Transverse colon (tissue), 4 donors: Measurements from ENCODE around the gene CRABP2. TPM values are rescaled to one million over a fixed set of nuclear protein-coding genes. Genes with fewer than 3 reads are reported as not detected.

Source experiments
- DNase-seq: peaks from one replicate; pipeline ENCODE4 v3.0.0-alpha.2; 2019
- H3K27ac ChIP-seq, 4 donors: fragments of 200-600 bp; sonication (generic); 2 replicates each; pipeline ENCODE4 v1.5.1; 2016 to 2018; ENCODE audit warnings: inconsistent platforms in 4 of 4
- H3K27me3 ChIP-seq: fragments of 200-600 bp; sonication (generic); 2 replicates; pipeline ENCODE4 v1.5.1; 2017; ENCODE audit warnings: inconsistent platforms
- H3K36me3 ChIP-seq, 4 donors: fragments of 200-600 bp; sonication (generic); 2 replicates each; pipeline ENCODE4 v1.5.1; 2017 to 2019; ENCODE audit warnings: inconsistent platforms in 4 of 4
- H3K4me1 ChIP-seq, 4 donors: fragments of 200-600 bp; sonication (generic); 2 replicates each; pipeline ENCODE4 v1.5.1; 2017 to 2020; ENCODE audit warnings: inconsistent platforms in 4 of 4
- H3K4me3 ChIP-seq, 4 donors: fragments of 200-600 bp; sonication (generic); 1 replicate in 1 of 4; 2 replicates in 3 of 4; pipeline versions ENCODE4 v1.5.1 to v1.6.1; 2017 to 2019; ENCODE audit warnings: inconsistent platforms in 4 of 4
- H3K9me3 ChIP-seq, 2 donors: fragments of 200-600 bp; sonication (generic); 2 replicates each; pipeline ENCODE4 v1.5.1; 2017 to 2019; ENCODE audit warnings: inconsistent platforms in 2 of 2
- EP300 ChIP-seq: sonication (generic); formaldehyde crosslinking; IDR thresholded peaks from one replicate; pipeline ENCODE4 v1.6.1; 2017; ENCODE audit warnings: antibody characterized with exemption, low read depth
- POLR2A ChIP-seq: fragments of 450-650 bp; IDR thresholded peaks from one replicate; pipeline ENCODE4 v1.6.1; 2016; ENCODE audit warnings: antibody characterized with exemption, mild to moderate bottlenecking, moderate library complexity
- POLR2AphosphoS5 ChIP-seq, 3 donors: sonication (generic); formaldehyde crosslinking; IDR thresholded peaks; one replicate each; pipeline ENCODE4 v1.6.1; 2016; ENCODE audit warnings: antibody characterized with exemption in 3 of 3
- WGBS, 2 donors: methylation state at CpG; one replicate each; pipeline ENCODE4 v1.1.5; 2018; ENCODE audit warnings: low coverage in 1 of 2; 5-methylcytosine and 5-hydroxymethylcytosine counted together
- in situ Hi-C, 4 donors: fragments of 200-750 bp; cut with MboI; loops; one replicate each; pipeline versions ENCODE4 v1.15.0 to v1.15.1; 2017; ENCODE audit warnings: low sequenced_read_pairs in 3 of 4, low pct_ligation_motif_present in 1 of 4, low pct_unique_long_range_greater_than_20kb in 1 of 4
- intact Hi-C: fragments of 100-400 bp; cut with DNase I; formaldehyde crosslinking; loops from one replicate; pipeline ENCODE4 v1.15.1; 2023; ENCODE audit warnings: low total_unique reads
- total RNA-seq, 4 donors: library from RNA; depleted of rRNA; stranded (reverse); fragments of >200 nt; gene quantifications; one replicate each; pipeline ENCODE4 v1.1.0, GENCODE V29; 2016
- TF ChIP-seq, protein P1 (sequence below), 5 experiments: fragments of 200-600 bp in 3 of 5; fragments of 450-650 bp in 2 of 5; sonication (generic) in 3 of 5; IDR thresholded peaks; 1 replicate in 2 of 5; 2 replicates in 3 of 5; pipeline ENCODE4 v1.5.1; 2016 to 2017; ENCODE audit warnings: antibody characterized with exemption in 5 of 5, inconsistent platforms in 3 of 5, mild to moderate bottlenecking in 2 of 5, moderate library complexity in 1 of 5

CRABP2 gene
- total RNA-seq, 4 donors from 2014 or later, result 0.79 to 1.9 TPM; not detected in 2

DNA sequence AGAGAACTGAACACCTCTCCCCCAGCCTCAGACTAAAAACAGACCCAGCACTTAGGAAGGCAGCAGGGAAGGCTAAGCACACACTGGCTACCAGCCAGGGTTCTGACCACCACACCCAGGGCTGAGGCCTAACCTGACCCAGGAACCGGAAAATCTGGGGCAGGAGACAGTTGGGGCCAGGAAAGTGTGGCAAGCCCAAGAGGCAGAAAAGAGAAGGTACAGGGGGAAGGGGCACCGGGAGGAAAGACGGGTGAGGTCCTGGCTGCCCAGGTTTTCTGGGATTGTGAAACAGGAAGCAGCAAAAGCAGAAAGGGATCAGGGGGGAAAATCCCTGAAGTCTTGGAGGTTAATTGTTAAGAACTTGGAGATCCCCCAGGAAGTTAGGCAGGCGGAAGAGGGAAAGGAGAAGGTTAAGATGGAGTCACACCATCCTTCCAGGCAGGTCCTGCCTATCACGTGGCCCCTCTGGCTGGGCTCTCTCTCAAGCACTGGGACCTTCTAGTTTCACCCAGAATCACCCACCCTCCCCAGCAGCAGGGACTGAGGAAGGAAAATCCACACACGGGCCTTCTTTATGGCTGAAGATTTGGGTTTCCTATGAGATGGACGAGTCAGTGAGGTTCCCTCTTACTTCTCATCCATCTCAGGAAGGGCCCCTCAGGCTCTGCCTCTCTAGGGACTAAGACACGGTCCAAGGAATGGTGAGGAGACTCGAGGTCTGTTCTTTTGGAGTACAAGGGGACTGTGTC lies 43.5 kb upstream of the CRABP2 start:
- WGBS, 2 donors, result 0 to 5% methylated on average over 4 to 9 of the region's 9 CpGs
- intact Hi-C loops, result no loop called here
- Histone ChIP-seq H3K36me3 (peaks cover 0 to 5% (median 0%) of the 10 kb centered on the region in 4 donors), H3K4me1 (peaks cover 29 to 63% (median 53%) of the 10 kb centered on the region in 4 donors), H3K27me3 (no peaks in the 10 kb centered on the region), H3K9me3 (no peaks in the 10 kb centered on the region), H3K27ac (peak overlapping the region; percentile 95 to 99 (median 98)), H3K4me3 (peak overlapping the region; percentile 93 to 98 (median 96))
- peak; percentile 79 for DNase-seq
- TF ChIP-seq POLR2A (peak; percentile 61), EP300 (no peak), POLR2AphosphoS5 (IDR thresholded peaks at IDR 0.05) (peak in 2 of 3 donors; percentile 53 to 57)
- TF ChIP-seq, protein P1, sequence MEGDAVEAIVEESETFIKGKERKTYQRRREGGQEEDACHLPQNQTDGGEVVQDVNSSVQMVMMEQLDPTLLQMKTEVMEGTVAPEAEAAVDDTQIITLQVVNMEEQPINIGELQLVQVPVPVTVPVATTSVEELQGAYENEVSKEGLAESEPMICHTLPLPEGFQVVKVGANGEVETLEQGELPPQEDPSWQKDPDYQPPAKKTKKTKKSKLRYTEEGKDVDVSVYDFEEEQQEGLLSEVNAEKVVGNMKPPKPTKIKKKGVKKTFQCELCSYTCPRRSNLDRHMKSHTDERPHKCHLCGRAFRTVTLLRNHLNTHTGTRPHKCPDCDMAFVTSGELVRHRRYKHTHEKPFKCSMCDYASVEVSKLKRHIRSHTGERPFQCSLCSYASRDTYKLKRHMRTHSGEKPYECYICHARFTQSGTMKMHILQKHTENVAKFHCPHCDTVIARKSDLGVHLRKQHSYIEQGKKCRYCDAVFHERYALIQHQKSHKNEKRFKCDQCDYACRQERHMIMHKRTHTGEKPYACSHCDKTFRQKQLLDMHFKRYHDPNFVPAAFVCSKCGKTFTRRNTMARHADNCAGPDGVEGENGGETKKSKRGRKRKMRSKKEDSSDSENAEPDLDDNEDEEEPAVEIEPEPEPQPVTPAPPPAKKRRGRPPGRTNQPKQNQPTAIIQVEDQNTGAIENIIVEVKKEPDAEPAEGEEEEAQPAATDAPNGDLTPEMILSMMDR (IDR thresholded peaks at IDR 0.05), result peak in 1 of 5 experiments; percentile 28
- in situ Hi-C loops, result no loop called here

DNA sequence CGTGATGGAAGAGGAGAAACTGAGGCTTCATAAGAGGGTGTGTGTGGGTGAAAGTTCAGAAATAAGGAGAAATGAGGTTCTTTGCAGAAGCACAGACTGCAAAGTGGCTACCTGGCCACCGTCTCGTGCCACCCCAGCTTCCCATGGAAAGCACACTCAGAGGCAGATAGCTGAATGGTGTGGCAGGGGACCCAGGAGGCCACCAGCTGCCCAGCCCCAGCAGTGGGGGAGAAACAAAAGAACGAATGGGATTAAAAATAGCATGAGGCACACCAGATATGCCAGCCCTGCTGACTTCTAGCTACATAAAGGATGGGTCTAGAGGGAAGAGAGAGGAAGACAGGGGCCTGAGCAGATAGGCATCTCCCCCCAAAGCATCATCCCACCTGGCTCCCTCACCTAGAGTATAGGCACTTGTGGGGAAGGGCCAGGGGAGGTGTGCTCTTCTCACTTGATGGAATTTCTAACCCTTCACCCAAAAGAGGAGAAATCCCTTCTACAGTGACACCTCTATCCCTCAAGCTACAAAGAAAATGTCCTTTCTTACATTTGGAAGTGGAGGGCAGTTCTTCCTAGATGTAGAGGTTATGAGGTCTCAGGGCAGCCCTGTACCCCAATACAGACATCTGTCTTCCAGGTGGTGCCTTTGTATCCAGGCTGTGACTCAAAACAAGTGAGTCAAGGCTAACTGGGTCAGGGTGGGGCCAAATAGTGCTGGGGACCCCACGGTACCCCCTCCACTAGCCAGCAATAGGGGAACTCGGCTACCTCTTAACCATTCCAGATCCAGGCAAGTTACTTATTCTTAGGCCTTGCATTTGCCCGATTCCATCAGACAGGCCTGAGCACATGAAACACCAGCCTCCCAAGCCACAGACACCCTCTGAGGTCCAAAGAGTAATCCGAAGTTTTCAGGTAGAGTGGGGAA lies 42.6 kb upstream of the CRABP2 start:
- H3K27ac ChIP-seq, result peak overlapping the region; percentile 95 to 99 (median 98)
- no peaks in the 10 kb centered on the region for H3K27me3 ChIP-seq
- H3K9me3 ChIP-seq, result no peaks in the 10 kb centered on the region
- peaks cover 0 to 7% (median 1%) of the 10 kb centered on the region in 4 donors for H3K36me3 ChIP-seq
- 6% methylated on average over 8 of the region's 8 CpGs; no CpG with 5 or more reads in 1 of the 2 donors for WGBS, 2 donors
- in situ Hi-C loops (no loop called here), intact Hi-C loops (no loop called here)
- DNase-seq, result no peak
- no peak for TF ChIP-seq POLR2AphosphoS5 (IDR thresholded peaks at IDR 0.05)
- no peak for TF ChIP-seq EP300
- TF ChIP-seq, protein P1 (IDR thresholded peaks at IDR 0.05), result no peak
- no peak for TF ChIP-seq POLR2A
- peaks cover 28 to 56% (median 50%) of the 10 kb centered on the region in 4 donors for H3K4me1 ChIP-seq
- peak overlapping the region; percentile 44 to 98 (median 96) for H3K4me3 ChIP-seq

DNA sequence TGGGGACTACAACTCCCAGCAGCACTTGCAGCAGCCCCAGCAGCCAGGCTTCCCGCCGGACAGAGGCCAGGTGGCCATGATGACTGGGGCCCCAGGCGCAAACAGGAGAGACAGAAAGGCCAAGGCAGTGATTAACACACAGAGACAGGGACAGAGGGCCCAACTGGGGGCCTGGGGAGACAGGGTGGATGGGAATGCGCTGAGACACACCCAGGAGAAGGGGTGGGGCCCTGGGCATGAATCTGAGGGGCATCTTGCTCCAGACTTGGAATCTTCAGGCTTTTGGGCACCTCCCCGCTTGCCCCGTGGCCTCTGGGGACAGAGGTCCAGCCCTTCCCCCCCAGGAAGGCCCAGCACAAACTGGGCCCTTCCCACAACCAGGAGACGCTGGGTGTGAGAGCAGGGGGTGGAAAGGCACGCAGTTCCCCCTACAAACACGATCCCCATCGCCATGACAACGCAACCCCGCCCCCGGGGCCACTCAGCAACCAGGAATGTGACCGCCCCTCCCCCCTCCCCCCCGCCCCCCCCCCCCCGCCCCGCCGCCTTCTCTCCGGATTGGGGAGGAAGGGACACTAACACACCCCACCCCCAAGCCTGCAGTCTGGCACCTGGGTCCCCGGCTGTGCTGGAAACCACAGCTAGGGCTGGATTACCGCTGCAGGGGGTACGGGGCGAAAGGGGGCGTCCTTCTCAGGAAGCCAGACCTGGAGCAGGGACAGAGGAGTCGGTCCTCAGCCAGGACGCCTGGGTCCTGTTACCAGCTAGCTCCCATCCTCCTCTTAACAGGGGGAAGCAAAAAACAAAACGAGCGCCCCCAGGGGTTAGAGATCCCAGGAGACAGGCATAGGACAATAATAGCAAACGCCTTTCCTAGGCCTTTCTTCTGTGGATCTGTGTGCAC lies 41.6 kb upstream of the CRABP2 start:
- Histone ChIP-seq H3K4me1 (peaks cover 24 to 50% (median 44%) of the 10 kb centered on the region in 4 donors), H3K4me3 (peak overlapping the region; percentile 25 to 96 (median 44)), H3K36me3 (peaks cover 0 to 10% (median 4%) of the 10 kb centered on the region in 4 donors), H3K9me3 (no peaks in the 10 kb centered on the region), H3K27me3 (no peaks in the 10 kb centered on the region), H3K27ac (peak overlapping the region; percentile 95 to 99 (median 98))
- no peak for TF ChIP-seq EP300
- peak; percentile 49 for TF ChIP-seq POLR2A
- TF ChIP-seq, protein P1 (IDR thresholded peaks at IDR 0.05), result peak in 2 of 5 experiments; percentile 8 to 11
- TF ChIP-seq POLR2AphosphoS5 (IDR thresholded peaks at IDR 0.05), result peak in 2 of 3 donors; percentile 73 to 74
- WGBS, 2 donors, result 4% methylated on average over 21 of the region's 29 CpGs; no CpG with 5 or more reads in 1 of the 2 donors
- intact Hi-C loops, result no loop called here
- DNase-seq, result peak; percentile 93
- in situ Hi-C loops, result no loop called here
